HG03196 (cell line): ENCODE results near the gene ZNF335.
"Not testable (repeated sequence)": the region's sequence is repeated elsewhere in the genome, so short reads cannot be mapped to it uniquely, and the experiment has no call there.

Source experiments
- ATAC-seq: cut with Tn5 transposase; IDR thresholded peaks from one replicate; pipeline ENCODE4 v1.9.1; 2021; ENCODE audit not compliant: unreplicated experiment

Gene ZNF335

DNA sequence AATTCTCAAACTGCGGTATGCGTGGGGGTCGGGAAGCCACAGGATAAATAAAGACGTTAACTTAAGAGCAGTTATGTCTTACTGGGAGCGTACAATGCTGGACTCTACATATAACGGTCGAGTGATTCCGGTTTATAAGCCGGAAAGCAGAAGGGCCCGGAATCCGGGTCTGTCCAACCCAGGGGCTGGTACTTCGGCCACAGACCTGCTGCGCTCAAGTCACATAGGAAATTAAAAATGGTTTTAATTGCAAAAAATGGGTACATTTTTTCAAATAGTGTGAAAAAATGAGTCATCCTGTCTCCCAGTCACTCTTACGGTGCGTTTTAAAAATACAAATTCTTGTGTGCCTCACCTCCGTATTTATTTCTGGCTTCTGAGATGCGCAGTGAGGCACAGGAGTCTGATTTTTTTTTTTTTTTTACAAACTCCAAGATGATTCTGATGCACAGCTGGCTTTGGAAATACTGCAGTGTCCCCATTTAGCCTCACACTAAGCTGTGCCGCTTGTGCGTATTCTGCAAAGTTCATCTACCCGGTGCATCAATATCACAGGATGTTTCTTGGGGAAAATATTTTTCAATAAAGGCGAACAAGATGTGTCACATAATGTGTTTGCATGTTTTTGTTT, 36.5 kb downstream of the ZNF335 start:
- ATAC-seq, result no peak

DNA sequence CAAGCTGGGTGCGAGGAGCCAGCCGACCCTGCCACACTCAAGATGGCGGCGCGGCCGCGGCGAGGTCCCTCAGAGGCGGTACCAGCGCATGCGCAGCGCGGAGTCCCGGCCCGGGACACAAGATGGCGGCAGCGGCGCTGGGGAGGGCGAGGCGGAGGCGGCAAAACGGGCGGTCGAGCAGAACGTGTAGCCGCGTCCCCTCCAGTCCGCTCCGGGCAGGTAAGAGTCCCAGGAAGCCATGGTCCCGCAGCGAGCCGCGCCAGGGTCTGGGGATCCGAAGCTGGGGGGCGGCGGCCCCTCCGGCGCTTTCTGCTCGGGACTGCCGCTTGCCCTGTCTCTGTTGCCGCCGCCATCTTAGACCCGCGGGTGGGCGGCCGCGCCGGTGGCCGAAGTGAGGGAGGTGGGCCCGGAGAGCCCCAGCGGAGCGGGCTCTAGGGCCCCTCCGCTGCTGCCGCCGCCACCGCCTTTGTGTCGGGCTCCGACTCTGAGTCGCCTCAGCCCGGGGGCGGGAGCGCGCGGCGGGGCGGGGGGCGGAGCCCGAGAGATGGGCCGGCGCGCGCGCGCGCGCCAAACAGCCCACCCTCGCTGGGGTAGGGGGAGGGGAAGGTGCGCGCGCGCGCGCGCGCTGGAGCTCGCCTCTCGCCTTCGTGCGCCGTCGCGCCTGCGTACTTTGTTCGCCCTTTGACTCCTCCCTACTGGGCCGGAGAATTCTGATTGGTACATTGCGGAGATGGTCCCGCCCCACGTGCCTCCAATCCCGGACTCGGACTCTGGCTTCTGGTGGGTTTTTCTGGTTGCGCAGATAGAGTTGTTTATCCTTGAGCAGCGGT, 37.2 kb downstream of the ZNF335 start, which contains the start of gene PCIF1:
PCIF1 (plus strand) TSS at position 98 of the 830 bp plus-strand sequence. CDS start 4,317 bp downstream, outside the sequence.
- peak; percentile 73 for ATAC-seq

DNA sequence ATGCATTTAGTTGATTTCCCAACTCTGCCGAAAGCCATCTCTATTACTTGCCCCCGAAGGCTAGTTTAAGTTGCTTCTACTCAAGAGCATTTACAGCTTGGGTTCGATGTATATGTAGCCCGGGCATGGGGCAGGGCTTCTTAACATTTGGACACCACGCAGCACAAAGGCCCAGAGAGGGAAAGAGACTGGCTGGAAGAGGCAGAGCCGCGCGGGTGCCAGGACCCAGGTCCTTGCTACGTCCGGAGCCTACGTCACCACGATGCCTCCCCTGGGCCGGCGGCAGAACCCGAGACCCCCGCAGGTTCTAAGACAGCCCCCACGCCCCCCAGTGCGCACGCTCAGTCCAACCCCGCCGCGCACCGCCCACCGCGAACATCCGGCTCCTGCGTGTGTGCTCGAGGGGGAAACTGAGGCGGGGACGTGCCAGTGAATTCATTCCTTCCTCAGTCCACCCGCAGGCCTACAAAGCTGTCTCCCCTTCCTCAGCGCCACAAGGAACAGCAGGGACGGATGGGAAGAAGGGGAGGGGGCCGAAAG, 37.9 kb downstream of the ZNF335 start:
- ATAC-seq, result peak; percentile 18

DNA sequence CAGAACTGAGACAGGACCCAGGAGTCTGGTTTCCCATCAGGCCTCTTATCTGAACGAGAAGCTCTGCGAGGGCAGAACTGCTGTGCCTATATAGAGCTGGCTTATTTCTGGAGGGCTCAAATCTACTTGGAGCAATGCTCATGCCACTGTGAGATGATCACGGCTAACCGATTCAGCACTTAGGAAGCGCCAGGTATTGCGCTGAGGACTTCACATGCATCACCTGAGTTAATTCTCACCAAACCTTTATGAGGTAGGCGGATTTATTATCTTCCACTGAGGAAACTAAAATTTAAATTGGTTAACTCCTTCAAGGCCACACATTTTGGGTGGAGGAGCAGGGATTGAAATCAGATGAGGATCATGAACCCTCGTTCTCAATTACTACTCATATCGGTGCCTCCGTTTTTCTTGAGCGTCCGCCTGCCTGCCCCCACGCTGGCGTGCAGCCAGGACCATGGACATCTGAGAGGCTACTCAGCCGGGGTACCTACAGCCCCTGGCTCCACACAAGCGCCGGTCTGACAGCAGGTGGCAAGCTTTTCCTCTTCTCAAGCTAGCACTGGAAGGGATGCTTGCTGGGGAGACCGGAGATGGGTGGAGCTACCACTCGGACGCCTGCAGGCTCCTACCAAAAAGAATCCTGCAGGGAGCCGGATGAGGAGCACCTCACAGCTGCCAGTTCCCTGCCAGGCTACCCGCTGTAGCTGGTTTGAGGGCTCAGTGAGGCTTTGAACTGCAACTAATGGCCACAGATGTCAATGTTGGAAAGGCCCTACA, 38.5 kb downstream of the ZNF335 start:
- peak; percentile 22 for ATAC-seq

DNA sequence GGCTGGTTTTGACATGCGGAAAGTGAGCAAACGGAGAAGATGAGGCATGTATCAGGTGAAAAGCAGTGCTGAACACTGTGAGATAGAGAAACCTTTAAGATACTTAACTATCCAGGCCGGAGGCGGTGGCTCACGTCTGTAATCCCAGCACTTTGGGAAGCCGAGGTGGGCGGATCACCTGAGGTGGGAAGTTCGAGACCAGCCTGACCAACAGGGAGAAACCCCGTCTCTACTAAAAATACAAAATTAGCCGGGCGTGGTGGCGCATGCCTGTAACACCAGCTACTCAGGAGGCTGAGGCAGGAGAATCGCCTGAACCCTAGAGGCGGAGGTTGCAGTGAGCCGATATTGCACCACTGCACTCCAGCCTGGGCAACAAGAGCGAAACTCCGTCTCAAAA, 40.3 kb downstream of the ZNF335 start:
- not testable (repeated sequence) for ATAC-seq

DNA sequence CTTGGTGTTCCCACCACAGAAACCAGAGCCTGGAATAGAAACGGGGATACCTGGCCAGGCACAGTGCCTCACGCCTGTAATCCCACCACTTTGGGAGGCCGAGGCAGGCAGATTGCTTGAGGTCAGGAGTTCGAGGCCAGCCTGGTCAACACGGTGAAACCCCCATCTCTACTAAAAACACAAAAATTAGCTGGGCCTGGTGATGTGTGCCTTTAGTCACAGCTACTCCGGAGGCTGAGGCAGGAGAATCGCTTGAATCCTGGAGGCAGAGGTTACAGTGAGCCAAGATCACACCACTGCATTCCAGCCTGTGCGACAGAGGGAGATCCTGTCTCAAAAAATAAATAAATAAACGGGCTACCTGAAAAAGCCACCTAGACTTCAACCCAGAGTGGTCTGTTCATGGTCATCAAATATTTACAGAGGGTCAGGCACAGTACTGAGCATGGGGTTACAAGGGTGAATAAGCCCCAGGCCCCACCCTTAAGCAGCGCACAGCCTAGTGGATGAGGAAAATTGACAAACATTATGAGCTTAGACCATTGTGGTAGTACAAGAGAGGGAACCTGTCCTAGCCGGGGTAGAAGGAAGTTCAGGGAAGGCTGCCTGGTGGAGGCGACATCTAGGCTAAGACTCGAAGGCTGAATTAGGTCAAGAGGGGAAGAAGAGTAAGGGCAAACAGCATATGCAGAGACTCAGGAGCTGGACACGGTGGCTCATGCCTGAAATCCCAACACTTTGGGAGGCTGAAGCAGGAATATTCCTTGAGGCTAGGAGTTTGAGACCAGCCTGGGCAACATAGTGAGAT, 44.7 kb downstream of the ZNF335 start:
- ATAC-seq, result no peak

DNA sequence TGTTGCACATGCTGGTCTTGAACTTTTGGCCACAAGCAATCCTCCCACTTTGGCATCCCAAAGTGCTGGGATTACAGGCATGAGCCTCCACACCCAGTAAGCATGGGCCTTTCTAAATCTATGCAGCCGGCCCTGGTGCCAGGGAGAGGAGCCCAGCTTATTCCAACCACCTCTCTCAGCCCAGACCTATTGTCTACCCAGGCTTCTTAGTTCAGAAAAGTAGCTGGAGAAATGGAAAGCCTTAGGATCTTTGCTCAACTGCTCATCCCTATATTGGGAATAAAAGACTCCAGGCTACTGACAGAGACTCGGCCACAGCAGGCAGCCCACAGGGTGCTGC, 45.3 kb downstream of the ZNF335 start:
- ATAC-seq, result no peak

DNA sequence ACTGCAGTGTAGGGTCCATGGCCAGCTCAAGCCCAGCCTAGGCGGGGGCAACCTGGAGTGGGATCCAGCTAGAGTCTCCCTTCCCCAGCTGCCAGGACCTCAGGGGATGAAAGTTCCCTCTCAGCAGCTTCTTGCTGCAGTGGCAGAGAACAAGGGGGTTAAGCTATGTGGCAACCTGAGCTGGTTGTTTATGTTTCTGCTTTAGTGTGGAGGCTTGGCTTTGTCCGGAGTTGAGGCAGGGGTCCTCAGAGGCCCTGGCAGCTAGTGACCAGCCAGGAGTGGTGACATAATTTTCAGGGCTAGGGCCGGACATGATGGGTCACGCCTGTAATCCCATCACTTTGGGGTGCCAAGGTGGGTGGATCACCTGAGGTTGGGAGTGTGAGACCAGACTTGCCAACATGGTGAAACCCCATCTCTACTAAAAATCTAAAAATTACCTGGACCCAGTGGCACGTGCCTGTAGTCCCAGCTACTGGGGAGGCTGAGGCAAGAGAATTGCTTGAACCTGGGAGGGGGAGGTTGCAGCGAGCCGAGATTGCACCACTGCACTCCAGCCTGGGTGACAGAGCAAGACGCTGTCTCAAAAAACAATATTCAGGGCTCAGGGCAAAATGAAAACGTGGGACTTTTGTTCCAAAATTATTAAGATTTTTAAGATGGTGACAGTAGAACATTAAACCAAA, 46.0 kb downstream of the ZNF335 start:
- no peak for ATAC-seq

DNA sequence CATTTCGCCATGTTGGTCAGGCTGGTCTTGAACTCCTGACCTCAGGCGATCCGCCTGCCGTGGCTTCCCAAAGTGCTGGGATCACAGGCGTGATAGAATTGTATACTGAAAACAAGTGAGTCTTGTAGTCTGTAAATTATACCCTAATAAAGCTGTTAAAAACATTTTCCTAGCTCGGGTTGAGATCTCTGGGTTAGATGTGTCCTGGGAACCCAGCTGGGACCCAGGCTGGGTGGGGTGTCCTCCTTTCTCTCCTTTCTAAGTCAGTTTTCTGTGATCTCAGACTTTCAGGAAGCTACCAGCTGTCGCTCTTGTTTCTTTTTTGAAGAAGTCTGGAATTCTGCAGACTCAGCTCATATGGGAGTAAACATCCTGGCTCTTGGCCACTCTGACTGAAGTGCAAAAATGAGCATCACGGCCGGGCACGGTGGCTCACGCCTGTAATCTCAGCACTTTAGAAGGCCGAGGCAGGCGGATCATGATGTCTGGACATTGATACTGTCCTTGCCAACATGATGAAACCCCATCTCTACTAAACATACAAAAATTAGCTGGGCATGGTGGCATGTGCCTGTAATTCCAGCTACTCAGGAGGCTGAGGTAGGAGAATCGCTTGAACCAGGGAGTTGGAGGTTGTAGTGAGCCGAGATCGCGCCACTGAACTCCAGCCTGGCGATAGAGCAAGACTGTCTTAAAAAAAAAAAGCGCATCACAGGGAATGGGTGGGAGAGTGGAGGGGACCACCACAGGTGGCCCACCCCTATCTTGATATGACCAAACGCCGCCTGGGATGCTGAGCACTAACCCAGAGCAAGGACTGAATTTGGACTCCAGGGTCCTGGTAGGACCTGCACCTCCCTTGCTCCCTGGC, 47.4 kb downstream of the ZNF335 start:
- ATAC-seq, result no peak

DNA sequence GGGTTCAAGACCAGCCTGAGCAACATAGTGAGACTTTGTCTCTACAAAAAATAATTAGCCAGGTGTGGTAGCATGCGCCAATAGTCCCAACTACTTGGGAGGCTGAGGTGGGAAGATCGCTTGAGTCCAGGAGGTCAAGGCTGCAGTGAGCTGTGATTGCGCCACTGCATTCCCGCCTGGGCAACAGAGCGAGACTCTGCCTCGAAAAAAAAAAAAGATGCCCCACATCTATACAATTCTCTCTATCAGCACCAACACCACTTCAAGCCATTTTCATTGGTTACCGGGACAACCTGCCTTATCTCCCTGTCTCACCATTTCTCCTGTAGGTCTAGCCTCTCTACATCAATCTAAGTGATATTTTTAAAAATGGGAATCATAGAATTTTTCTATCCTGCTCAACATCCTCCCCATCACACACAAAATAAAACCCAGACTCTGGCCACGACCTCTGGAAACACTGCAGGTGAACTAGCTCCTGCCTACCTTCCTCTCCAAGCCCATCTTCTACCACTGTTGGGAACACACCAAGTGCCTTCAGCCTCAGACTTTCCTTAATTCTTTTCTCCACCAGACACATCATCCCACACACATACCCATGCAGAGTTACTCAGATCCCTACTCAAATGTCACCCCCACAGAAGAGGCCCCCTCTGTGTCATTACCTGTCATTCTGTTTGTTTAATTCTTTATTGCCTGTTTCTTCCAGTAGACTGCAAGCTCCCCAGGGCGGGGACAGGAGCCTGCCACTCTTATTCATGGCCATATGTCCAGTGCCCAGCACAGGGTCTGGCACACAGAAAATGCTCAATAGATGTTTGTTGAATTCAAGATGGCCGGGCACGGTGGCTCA, 50.4 kb downstream of the ZNF335 start:
- ATAC-seq, result no peak

DNA sequence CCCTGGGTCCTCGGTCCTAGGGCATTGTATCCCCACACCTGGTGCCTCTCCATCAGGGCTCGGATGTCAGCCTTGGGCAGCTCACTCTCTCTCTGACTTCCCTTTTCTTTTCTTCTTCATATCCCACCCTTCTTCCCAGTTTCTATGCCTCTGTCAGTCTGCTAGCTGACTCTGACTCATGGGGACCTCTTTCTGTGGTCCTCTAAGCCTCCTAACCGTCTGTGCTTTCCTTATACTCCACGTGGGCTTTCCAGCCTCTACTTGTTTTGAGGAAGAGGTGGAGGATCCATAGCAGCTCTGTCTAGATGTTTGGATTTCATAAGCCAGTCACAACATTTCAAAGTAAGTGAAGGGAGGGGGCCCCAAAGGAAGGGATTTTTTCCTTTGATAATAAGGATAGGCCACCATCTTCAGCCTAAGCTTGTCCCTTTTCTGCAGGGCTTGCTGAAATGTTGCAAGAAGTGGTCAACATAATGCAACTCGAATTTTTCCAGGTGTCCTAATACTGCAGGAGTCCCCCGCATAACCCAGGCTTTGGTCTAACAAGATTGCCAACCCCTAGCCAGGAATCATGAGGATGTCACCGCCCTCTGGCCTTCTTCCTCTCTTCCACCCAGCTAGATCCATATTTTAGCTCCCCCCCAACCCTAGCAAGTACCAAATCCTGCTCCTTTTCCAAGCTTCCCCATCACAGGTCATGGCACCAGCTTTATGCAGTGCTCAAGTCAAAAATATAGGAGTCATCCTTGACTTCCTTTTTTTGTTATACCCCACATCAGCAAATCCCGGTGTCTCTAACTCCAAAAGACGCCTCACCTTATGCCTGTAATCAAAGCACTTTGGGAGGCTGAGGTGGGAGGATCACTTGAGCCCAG, 51.3 kb downstream of the ZNF335 start:
- ATAC-seq, result no peak

DNA sequence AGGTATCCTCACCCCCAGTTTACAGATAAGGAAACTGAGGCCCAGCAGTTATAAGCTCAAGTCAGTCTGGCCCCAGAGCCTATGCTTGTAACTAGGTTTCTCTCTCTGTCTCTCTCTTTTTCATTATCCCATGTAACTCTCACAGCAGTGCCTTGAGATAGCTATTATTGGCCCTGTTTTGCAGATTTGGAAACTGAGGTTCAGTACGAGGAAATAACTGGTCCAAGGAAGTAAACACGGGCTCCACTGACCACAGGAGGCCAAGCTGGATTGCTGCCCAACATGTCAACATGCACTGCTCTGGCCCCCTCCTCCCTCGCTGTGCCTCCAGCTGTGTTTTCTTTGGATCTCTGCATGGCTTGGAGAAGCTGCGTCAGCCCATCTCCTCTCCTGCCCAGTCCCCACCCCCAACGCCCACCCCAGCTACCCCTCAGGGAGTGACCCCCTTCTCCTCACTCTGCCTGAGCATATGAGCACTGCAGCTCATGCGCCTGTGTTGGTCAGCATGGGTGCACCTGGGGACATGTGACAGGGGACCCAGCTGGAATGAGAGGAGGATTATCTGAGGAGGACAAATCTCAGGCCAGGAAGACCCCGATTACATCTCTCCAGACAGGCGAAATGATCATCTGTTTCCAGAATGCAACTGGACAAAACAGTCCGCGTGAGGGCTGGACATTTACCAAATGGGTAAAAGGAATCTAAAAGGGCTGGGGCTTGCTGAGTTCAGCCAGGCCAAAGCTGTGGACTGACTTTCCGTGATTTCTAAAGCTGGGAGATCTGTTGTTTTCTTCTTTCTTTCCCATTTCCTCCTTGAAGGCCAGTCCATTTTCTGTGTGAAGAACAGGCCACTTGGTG, 52.2 kb downstream of the ZNF335 start:
- no peak for ATAC-seq

DNA sequence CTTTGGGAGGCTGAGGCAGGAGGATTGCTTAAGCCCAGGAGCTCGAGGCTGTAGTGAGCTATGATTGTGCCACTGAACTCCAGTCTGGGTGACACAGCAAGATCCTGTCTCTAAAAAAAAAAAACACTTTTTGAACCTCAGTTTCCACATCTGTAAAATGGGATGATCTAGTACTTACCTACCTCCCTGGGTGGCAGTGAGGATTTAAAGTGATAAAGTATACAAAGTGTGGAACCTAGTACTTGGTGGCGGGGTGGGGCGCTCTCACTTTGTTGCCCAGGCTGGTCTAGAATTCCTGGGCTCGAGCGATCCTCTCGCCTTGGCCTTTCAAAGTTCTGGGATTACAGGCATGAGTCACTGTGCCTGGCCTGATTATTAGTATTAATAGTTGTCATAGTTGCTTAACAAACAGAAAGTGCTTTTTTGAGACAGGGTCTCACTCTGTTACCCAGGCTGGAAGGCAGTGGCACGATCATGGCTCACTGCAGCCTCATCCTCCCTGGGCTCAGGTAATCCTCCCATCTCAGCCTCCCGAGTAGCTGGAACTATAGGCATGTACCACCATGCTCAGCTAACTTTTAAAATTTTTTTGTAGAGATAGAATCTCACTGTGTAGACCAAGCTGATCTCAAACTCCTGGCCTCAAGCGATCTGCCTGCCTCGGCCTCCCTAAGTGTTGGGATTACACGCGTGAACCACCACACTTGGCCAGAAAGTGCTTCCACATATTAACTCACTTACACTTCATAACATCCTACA, 53.0 kb downstream of the ZNF335 start:
- ATAC-seq, result no peak

DNA sequence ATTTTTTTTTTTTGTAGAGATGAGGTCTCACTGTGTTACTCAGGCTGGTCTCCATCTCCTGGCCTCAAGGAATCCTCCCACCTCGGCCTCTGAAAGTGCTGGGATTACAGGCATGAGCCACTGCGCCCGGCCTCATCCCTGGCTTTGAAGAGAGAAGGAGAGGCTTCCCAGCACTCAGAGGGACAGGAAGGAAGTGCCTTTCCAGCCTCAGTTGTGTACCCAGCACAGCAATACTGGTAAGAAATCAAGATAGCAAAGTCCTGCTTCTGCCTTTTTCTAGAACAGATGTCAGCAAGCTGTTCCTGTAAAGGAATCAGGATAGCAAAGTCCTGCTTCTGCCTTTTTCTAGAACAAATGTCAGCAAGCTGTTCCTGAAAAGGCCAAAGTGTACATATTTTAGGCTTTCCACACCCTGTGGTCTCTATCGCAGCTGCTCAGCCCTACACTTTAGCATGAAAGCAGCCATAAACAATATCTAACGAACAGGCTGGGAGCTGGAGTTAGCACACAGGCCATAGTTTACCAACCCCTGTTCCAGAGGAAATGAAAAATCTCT, 53.7 kb downstream of the ZNF335 start:
- no peak for ATAC-seq

DNA sequence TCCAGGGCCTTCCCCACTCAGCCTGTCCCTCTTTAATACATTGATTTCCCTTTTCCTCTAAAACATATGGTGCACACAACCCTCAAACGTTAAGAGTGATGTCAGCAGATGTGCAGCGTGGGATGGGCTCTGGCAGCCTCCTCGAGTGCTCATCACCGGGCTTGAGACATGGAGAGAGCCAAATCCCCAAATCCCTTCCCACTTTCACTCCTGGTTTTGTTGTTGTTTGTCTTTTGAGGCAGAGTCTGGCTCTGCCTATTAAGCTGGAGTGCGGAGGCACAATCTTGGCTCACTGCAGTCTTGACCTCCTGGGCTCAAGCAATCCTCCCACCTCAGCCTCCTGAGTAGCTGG, 54.2 kb downstream of the ZNF335 start:
- ATAC-seq, result no peak
